MM.1S (cell line): ENCODE data around the gene ADK.

ENCODE experiments used
- DNase-seq: peaks from one replicate; pipeline ENCODE4 v3.0.0-alpha.2; 2015
- H2AFZ ChIP-seq: fragments of 300-600 bp; sonication (generic); 2 replicates; pipeline ENCODE4 v1.6.0; 2016; ENCODE audit warnings: antibody characterized with exemption, low read length
- H3F3A ChIP-seq: fragments of 300-600 bp; sonication (generic); 2 replicates; pipeline ENCODE4 v1.6.1; 2016; ENCODE audit warnings: mild to moderate bottlenecking, antibody characterized with exemption, low read length, moderate library complexity, mixed read lengths; ENCODE audit not compliant: insufficient read depth
- H3K27ac ChIP-seq: fragments of 300-600 bp; sonication (generic); 2 replicates; pipeline ENCODE4 v1.5.1; 2016; ENCODE audit warnings: mild to moderate bottlenecking, low read length
- H3K27me3 ChIP-seq: fragments of 300-600 bp; sonication (generic); replicated peaks from 2 replicates; pipeline ENCODE4 v1.6.0; 2016; ENCODE audit warnings: low read length; ENCODE audit not compliant: insufficient read depth
- H3K36me3 ChIP-seq: fragments of 300-600 bp; sonication (generic); replicated peaks from 2 replicates; pipeline ENCODE4 v1.6.1; 2016; ENCODE audit warnings: mild to moderate bottlenecking, low read length, mixed read lengths; ENCODE audit not compliant: insufficient read depth
- H3K4me1 ChIP-seq: fragments of 300-600 bp; sonication (generic); 2 replicates; pipeline ENCODE4 v1.6.1; 2016; ENCODE audit warnings: low read length, mixed read lengths
- H3K4me2 ChIP-seq: fragments of 300-600 bp; sonication (generic); 2 replicates; pipeline ENCODE4 v1.6.0; 2016; ENCODE audit warnings: low read depth, low read length
- H3K4me3 ChIP-seq: fragments of 300-600 bp; sonication (generic); 2 replicates; pipeline ENCODE4 v1.5.1; 2016; ENCODE audit warnings: low read length, mixed read lengths
- H3K79me2 ChIP-seq: fragments of 300-600 bp; sonication (generic); 2 replicates; pipeline ENCODE4 v1.6.1; 2016; ENCODE audit warnings: mixed run types, low read length, mixed read lengths
- H3K9ac ChIP-seq: fragments of 300-600 bp; sonication (generic); 2 replicates; pipeline ENCODE4 v1.6.1; 2016; ENCODE audit warnings: low read length, mixed read lengths
- H3K9me2 ChIP-seq: fragments of 300-600 bp; sonication (generic); replicated peaks from 2 replicates; pipeline ENCODE4 v1.6.1; 2016; ENCODE audit warnings: mild to moderate bottlenecking, low read length, mixed read lengths; ENCODE audit not compliant: insufficient read depth
- H3K9me3 ChIP-seq: fragments of 300-600 bp; sonication (generic); replicated peaks from 2 replicates; pipeline ENCODE4 v1.6.1; 2016; ENCODE audit warnings: mild to moderate bottlenecking, low read length, mixed read lengths; ENCODE audit not compliant: insufficient read depth
- H4K20me1 ChIP-seq: fragments of 300-600 bp; sonication (generic); 2 replicates; pipeline ENCODE4 v1.6.1; 2016; ENCODE audit warnings: mild to moderate bottlenecking, low read length, moderate library complexity, mixed read lengths; ENCODE audit not compliant: insufficient read depth
- EZH2 ChIP-seq: fragments of 300-600 bp; sonication (generic); optimal IDR thresholded peaks from 2 replicates; pipeline ENCODE3; 2017; ENCODE audit warnings: low read depth, mild to moderate bottlenecking, antibody characterized with exemption, low read length, mixed read lengths
- EZH2phosphoT487 ChIP-seq: fragments of 300-600 bp; sonication (generic); IDR thresholded peaks from 2 replicates; pipeline ENCODE4 v1.6.1; 2018; ENCODE audit warnings: antibody characterized with exemption, low read length
- TF ChIP-seq, protein P1 (sequence below): fragments of 300-600 bp; sonication (generic); IDR thresholded peaks from 2 replicates; pipeline ENCODE4 v1.5.1; 2016; ENCODE audit warnings: antibody characterized with exemption, low read length, mixed read lengths

ADK gene

DNA sequence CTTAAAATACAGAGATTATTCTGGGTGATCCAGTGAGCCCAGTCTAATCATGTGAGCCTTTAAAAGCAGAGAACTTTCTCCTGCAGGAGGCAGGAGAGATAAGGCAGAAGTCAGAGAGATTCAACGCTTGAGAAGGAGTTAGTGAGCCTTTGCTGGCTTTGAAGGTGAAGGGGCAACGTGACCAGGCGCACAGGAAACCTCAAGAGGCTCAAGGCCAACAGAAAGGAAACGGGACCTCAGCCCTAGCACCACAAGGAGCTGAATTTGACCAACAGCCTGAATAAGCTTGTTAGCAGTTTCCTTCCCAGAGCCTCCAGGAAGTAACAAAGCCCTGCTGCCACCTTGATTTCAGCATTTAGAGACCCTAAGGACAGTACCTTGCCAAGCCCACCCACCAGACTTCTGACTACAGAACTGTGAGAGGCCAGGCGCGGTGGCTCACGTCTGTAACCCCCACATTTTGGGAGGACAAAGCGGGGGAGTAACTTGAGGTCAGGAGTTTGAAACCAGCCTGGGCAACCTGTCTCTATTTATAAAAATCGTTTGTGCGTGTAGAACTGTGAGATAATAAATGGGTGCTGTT lies 588.1 kb downstream of the ADK start:
- no peaks in the 10 kb centered on the region for H3K79me2 ChIP-seq

GRCh38 chr10:74743401-74743800 lies 592.4 kb downstream of the ADK start:
- no peaks in the 10 kb centered on the region for H3K9me3 ChIP-seq
- no peak overlapping the region for H3K9ac ChIP-seq
- H3K79me2 ChIP-seq, result no peaks in the 10 kb centered on the region
- H3K4me2 ChIP-seq, result no peak overlapping the region
- TF ChIP-seq, protein P1, sequence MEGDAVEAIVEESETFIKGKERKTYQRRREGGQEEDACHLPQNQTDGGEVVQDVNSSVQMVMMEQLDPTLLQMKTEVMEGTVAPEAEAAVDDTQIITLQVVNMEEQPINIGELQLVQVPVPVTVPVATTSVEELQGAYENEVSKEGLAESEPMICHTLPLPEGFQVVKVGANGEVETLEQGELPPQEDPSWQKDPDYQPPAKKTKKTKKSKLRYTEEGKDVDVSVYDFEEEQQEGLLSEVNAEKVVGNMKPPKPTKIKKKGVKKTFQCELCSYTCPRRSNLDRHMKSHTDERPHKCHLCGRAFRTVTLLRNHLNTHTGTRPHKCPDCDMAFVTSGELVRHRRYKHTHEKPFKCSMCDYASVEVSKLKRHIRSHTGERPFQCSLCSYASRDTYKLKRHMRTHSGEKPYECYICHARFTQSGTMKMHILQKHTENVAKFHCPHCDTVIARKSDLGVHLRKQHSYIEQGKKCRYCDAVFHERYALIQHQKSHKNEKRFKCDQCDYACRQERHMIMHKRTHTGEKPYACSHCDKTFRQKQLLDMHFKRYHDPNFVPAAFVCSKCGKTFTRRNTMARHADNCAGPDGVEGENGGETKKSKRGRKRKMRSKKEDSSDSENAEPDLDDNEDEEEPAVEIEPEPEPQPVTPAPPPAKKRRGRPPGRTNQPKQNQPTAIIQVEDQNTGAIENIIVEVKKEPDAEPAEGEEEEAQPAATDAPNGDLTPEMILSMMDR, result no peak
- TF ChIP-seq EZH2 (no peak), EZH2phosphoT487 (no peak)
- H2AFZ ChIP-seq, result no peak overlapping the region
- H3K27me3 ChIP-seq, result no peaks in the 10 kb centered on the region
- H3K36me3 ChIP-seq, result no peaks in the 10 kb centered on the region
- no peaks in the 10 kb centered on the region for H3K9me2 ChIP-seq
- peaks cover 11% of the 10 kb centered on the region for H3F3A ChIP-seq
- H4K20me1 ChIP-seq, result no peaks in the 10 kb centered on the region
- H3K4me3 ChIP-seq, result no peak overlapping the region
- peaks cover 16% of the 10 kb centered on the region for H3K4me1 ChIP-seq
- DNase-seq, result no peak
- H3K27ac ChIP-seq, result no peak overlapping the region

More for the DNA sequence above, 588.1 kb downstream of the ADK start:
- H3K4me3 ChIP-seq, result peak overlapping the region; percentile 47
- no peaks in the 10 kb centered on the region for H3K36me3 ChIP-seq
- H3K27me3 ChIP-seq, result no peaks in the 10 kb centered on the region
- no peaks in the 10 kb centered on the region for H4K20me1 ChIP-seq
- peak overlapping the region; percentile 54 for H3K9ac ChIP-seq
- peaks cover 17% of the 10 kb centered on the region for H3F3A ChIP-seq
- peak overlapping the region; percentile 74 for H3K4me2 ChIP-seq
- peak; percentile 97 for DNase-seq
- H3K9me3 ChIP-seq, result no peaks in the 10 kb centered on the region
- H3K27ac ChIP-seq, result peak overlapping the region; percentile 91
- H2AFZ ChIP-seq, result peak overlapping the region; percentile 90
- H3K4me1 ChIP-seq, result peaks cover 24% of the 10 kb centered on the region
- no peak for TF ChIP-seq EZH2phosphoT487
- TF ChIP-seq, protein P1, result peak; percentile 73
- no peaks in the 10 kb centered on the region for H3K9me2 ChIP-seq

DNA sequence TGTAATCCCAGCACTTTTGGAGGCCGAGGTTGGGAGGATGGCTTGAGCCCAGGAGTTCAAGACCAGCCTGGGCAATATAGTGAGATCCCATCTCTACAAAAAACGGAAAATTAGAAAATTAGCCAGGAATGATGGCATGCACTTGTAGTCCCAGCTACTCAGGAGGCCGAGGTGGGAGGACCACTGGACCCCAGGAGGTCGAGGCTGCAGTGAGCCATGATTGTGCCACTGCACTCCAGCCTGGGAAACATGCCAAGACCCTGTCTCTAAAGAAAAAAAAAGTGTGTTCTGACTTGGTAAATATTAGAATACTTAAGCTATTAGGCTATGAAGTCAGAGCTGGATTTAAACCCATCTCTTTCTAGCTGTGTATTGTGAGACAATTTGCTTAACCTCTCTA lies 594.4 kb downstream of the ADK start:
- no peak overlapping the region for H3K27ac ChIP-seq
- H3K9me2 ChIP-seq, result no peaks in the 10 kb centered on the region
- H3K9me3 ChIP-seq, result no peaks in the 10 kb centered on the region
- no peak for TF ChIP-seq EZH2
- TF ChIP-seq, protein P1, result no peak
- TF ChIP-seq EZH2phosphoT487, result no peak
- H3K36me3 ChIP-seq, result no peaks in the 10 kb centered on the region
- H3K27me3 ChIP-seq, result no peaks in the 10 kb centered on the region
- H3K4me3 ChIP-seq, result no peak overlapping the region
- no peak overlapping the region for H2AFZ ChIP-seq
- no peak overlapping the region for H3K4me2 ChIP-seq
- H3K9ac ChIP-seq, result no peak overlapping the region
- H3K79me2 ChIP-seq, result no peaks in the 10 kb centered on the region
- peaks cover under 1% of the 10 kb centered on the region for H3K4me1 ChIP-seq
- H4K20me1 ChIP-seq, result no peaks in the 10 kb centered on the region
- DNase-seq, result no peak
- no peaks in the 10 kb centered on the region for H3F3A ChIP-seq
